COR-L47 (cell line): Measurements from ENCODE around the gene SMAD6.
"Not testable (repeated sequence)": the region's sequence is repeated elsewhere in the genome, so short reads cannot be mapped to it uniquely, and the experiment has no call there.

Experiments used
- DNase-seq: peaks from one replicate; lab custom pipeline; 2025; lab: John Stamatoyannopoulos, UW

The SMAD6 gene

GRCh38 chr15:66742286-66742685 is 40.2 kb downstream of the SMAD6 start:
- DNase-seq = no peak

- no peak for DNase-seq
Observed at GRCh38 chr15:66743204-66743603, 41.2 kb downstream of the SMAD6 start.

- DNase-seq = no peak
Observed at GRCh38 chr15:66743703-66744536, 41.9 kb downstream of the SMAD6 start.

- no peak for DNase-seq
Observed at GRCh38 chr15:66744610-66745279, 42.7 kb downstream of the SMAD6 start.

- no peak for DNase-seq
Observed at GRCh38 chr15:66745530-66746230, 43.6 kb downstream of the SMAD6 start.

- DNase-seq = no peak
Observed at GRCh38 chr15:66746231-66746605, 44.2 kb downstream of the SMAD6 start.

GRCh38 chr15:66747223-66747622 is 45.2 kb downstream of the SMAD6 start:
- no peak for DNase-seq

- no peak for DNase-seq
Observed at GRCh38 chr15:66747886-66748707, 46.1 kb downstream of the SMAD6 start.

- no peak for DNase-seq
Observed at GRCh38 chr15:66748708-66749035, 46.6 kb downstream of the SMAD6 start.

- no peak for DNase-seq
Observed at GRCh38 chr15:66749841-66750575, 48.0 kb downstream of the SMAD6 start.

GRCh38 chr15:66750609-66751008 is 48.6 kb downstream of the SMAD6 start:
- no peak for DNase-seq

GRCh38 chr15:66751579-66751978 is 49.5 kb downstream of the SMAD6 start:
- peak; percentile 68 for DNase-seq

- DNase-seq = no peak
Observed at GRCh38 chr15:66752078-66752477, 50.0 kb downstream of the SMAD6 start.

GRCh38 chr15:66753687-66754377 is 51.8 kb downstream of the SMAD6 start:
- DNase-seq = no peak

GRCh38 chr15:66754789-66755188 is 52.8 kb downstream of the SMAD6 start:
- DNase-seq = no peak

- DNase-seq = no peak
Observed at GRCh38 chr15:66755298-66756068, 53.4 kb downstream of the SMAD6 start.

- no peak for DNase-seq
Observed at GRCh38 chr15:66756295-66756694, 54.3 kb downstream of the SMAD6 start.

GRCh38 chr15:66757030-66757429 is 55.0 kb downstream of the SMAD6 start:
- no peak for DNase-seq

GRCh38 chr15:66757521-66757920 is 55.5 kb downstream of the SMAD6 start:
- DNase-seq = no peak

- not testable (repeated sequence) for DNase-seq
Observed at GRCh38 chr15:66758217-66758616, 56.2 kb downstream of the SMAD6 start.
